Measurements from ENCODE around the gene PRSS36. TPM values are rescaled to one million over a fixed set of nuclear protein-coding genes. Genes with fewer than 3 reads are reported as not detected.

Gene PRSS36
- total RNA-seq, 1 experiment from 2014 or later, result 1.6 TPM

- intact Hi-C loops (cut with micrococcal nuclease; ENCODE audit: unreplicated experiment), result no loop called here
- TF ChIP-seq, protein P1, sequence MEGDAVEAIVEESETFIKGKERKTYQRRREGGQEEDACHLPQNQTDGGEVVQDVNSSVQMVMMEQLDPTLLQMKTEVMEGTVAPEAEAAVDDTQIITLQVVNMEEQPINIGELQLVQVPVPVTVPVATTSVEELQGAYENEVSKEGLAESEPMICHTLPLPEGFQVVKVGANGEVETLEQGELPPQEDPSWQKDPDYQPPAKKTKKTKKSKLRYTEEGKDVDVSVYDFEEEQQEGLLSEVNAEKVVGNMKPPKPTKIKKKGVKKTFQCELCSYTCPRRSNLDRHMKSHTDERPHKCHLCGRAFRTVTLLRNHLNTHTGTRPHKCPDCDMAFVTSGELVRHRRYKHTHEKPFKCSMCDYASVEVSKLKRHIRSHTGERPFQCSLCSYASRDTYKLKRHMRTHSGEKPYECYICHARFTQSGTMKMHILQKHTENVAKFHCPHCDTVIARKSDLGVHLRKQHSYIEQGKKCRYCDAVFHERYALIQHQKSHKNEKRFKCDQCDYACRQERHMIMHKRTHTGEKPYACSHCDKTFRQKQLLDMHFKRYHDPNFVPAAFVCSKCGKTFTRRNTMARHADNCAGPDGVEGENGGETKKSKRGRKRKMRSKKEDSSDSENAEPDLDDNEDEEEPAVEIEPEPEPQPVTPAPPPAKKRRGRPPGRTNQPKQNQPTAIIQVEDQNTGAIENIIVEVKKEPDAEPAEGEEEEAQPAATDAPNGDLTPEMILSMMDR (IDR thresholded peaks at IDR 0.05; ENCODE audit: unreplicated experiment), result no peak
- Mint-ChIP-seq H3K27me3 (ENCODE audit: unreplicated experiment) (no peaks in the 10 kb centered on the region), H3K4me1 (ENCODE audit: low read depth, unreplicated experiment) (peaks cover 12% of the 10 kb centered on the region), H3K4me3 (ENCODE audit: low read depth, unreplicated experiment) (no peak overlapping the region), H3K36me3 (ENCODE audit: insufficient read depth, unreplicated experiment) (peaks cover 10% of the 10 kb centered on the region), H3K27ac (ENCODE audit: unreplicated experiment) (no peak overlapping the region), H3K9me3 (ENCODE audit: low read depth, unreplicated experiment) (peaks cover 9% of the 10 kb centered on the region)
- CTCF ChIA-PET, result interaction anchor here (1.4 to 2.1 kb wide), 2 partner anchors 13 to 17 kb away, joined by 3 to 10 read pairs; partner anchors contain the start of gene KAT8
- no peak for DNase-seq
- no TSS peak for BruUV-seq (replicated peaks)
Measured at GRCh38 chr16:31099860-31100638, 49.8 kb downstream of the PRSS36 start.

GRCh38 chr16:31094424-31095120 is 55.3 kb downstream of the PRSS36 start, which contains the start of gene VKORC1:
Gene VKORC1 (minus strand): TSS chr16:31094797. CDS start chr16:31094729, 68 bp downstream.
- CTCF ChIA-PET, result interaction anchor here (0.6 to 2.7 kb wide), 4 partner anchors 48 to 364 kb away, joined by 3 to 16 read pairs (median 11); partner anchors contain the start of genes HSD3B7 and STX4

GRCh38 chr16:31094088-31094423 is 55.8 kb downstream of the PRSS36 start:
- Mint-ChIP-seq H3K36me3 (ENCODE audit: insufficient read depth, unreplicated experiment) (peaks cover 43% of the 10 kb centered on the region), H3K4me3 (ENCODE audit: low read depth, unreplicated experiment) (peak overlapping the region; percentile 89), H3K4me1 (ENCODE audit: low read depth, unreplicated experiment) (peaks cover 12% of the 10 kb centered on the region), H3K27me3 (ENCODE audit: unreplicated experiment) (no peaks in the 10 kb centered on the region), H3K9me3 (ENCODE audit: low read depth, unreplicated experiment) (peaks cover 3% of the 10 kb centered on the region), H3K27ac (ENCODE audit: unreplicated experiment) (peak overlapping the region; percentile 82)
- intact Hi-C loops (cut with micrococcal nuclease; ENCODE audit: unreplicated experiment), result loop anchor here (1.0 to 2.0 kb wide), 2 partner anchors 19 to 109 kb away; partner anchors contain the start of genes HSD3B7, ZNF646 and ZNF668
- CTCF ChIA-PET, result interaction anchor here (0.6 to 2.7 kb wide), 4 partner anchors 23 to 109 kb away, joined by 11 to 16 read pairs (median 11); partner anchors contain the start of genes HSD3B7, KAT8 and STX4
- DNase-seq, result peak; percentile 27
- TF ChIP-seq, protein P1 (IDR thresholded peaks at IDR 0.05; ENCODE audit: unreplicated experiment), result no peak
- BruUV-seq (replicated peaks), result TSS peak; percentile 30

More at GRCh38 chr16:31094424-31095120, 55.3 kb downstream of the PRSS36 start, which contains the start of gene VKORC1:
- Mint-ChIP-seq H3K27ac (ENCODE audit: unreplicated experiment) (peak within 1 kb of the TSS; percentile 82), H3K9me3 (ENCODE audit: low read depth, unreplicated experiment) (peaks cover 3% of the 10 kb centered on the region), H3K36me3 (ENCODE audit: insufficient read depth, unreplicated experiment) (peaks cover 43% of the 10 kb centered on the region), H3K4me1 (ENCODE audit: low read depth, unreplicated experiment) (peaks cover 12% of the 10 kb centered on the region), H3K27me3 (ENCODE audit: unreplicated experiment) (no peaks in the 10 kb centered on the region), H3K4me3 (ENCODE audit: low read depth, unreplicated experiment) (peak within 1 kb of the TSS; percentile 89)
- DNase-seq, result peak; percentile 97
- TF ChIP-seq, protein P1 (IDR thresholded peaks at IDR 0.05; ENCODE audit: unreplicated experiment), result no peak
- no TSS peak for BruUV-seq (replicated peaks)
- intact Hi-C loops (cut with micrococcal nuclease; ENCODE audit: unreplicated experiment), result loop anchor here (1.0 to 2.0 kb wide), 2 partner anchors 20 to 109 kb away; partner anchors contain the start of genes HSD3B7, ZNF646 and ZNF668

DNA sequence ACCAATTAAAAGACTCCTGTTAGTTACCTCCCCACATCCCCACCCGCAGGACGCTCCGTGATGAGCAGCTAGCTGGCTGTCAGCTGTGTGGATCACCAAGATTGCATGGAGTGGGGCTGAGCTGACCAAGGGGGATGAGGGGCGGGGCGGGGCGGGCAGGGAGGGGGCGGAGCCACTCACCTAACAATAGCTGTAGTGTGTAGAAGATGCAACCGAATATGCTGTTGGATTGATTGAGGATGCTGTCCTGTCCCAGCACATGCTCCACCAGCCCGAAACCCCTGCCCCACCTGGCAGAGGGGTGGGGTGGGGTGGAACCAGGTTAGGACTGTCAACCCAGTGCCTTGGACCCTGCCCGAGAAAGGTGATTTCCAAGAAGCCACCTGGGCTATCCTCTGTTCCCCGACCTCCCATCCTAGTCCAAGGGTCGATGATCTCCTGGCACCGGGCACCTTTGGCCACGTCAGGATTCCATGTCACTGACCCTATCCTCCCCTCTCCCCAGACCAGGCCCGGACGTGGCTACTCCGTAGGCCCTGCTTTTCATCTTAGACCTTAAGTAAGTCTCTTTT is 56.6 kb downstream of the PRSS36 start:
- TF ChIP-seq, protein P1 (IDR thresholded peaks at IDR 0.05; ENCODE audit: unreplicated experiment), result no peak
- intact Hi-C loops (cut with micrococcal nuclease; ENCODE audit: unreplicated experiment), result no loop called here
- peak overlapping the region; percentile 89 for H3K4me3 Mint-ChIP-seq (ENCODE audit: low read depth, unreplicated experiment)
- peaks cover 3% of the 10 kb centered on the region for H3K9me3 Mint-ChIP-seq (ENCODE audit: low read depth, unreplicated experiment)
- H3K27ac Mint-ChIP-seq (ENCODE audit: unreplicated experiment), result no peak overlapping the region
- peaks cover 46% of the 10 kb centered on the region for H3K36me3 Mint-ChIP-seq (ENCODE audit: insufficient read depth, unreplicated experiment)
- peaks cover 12% of the 10 kb centered on the region for H3K4me1 Mint-ChIP-seq (ENCODE audit: low read depth, unreplicated experiment)
- CTCF ChIA-PET, result interaction anchor here (0.6 to 2.7 kb wide), 5 partner anchors 24 to 340 kb away, joined by 3 to 16 read pairs (median 11); partner anchors contain the start of genes HSD3B7, KAT8 and PRSS8
- BruUV-seq (replicated peaks), result no TSS peak
- DNase-seq, result peak; percentile 30
- no peaks in the 10 kb centered on the region for H3K27me3 Mint-ChIP-seq (ENCODE audit: unreplicated experiment)
